Ramos (cell line): ENCODE results near the gene KIAA0930.
"Not testable (repeated sequence)": the region's sequence is repeated elsewhere in the genome, so short reads cannot be mapped to it uniquely, and the experiment has no call there.

ENCODE experiments used
- in situ Hi-C: fragments of 300-500 bp; cut with MboI; formaldehyde crosslinking; loops from one replicate; pipeline ENCODE4 v1.14.3; 2022; ENCODE audit warnings: low sequenced_read_pairs; ENCODE audit not compliant: unreplicated experiment

Gene KIAA0930

GRCh38 chr22:45240810-45241631 lies at the start of gene KIAA0930:
Gene KIAA0930, minus strand, starts transcription at chr22:45240894. Its CDS starts 191 bp downstream, at chr22:45240703.
- in situ Hi-C loops: no loop called here

- in situ Hi-C loops: no loop called here
Measured at GRCh38 chr22:45286854-45287551, 46.3 kb upstream of the KIAA0930 start.

- in situ Hi-C loops: no loop called here
Measured at GRCh38 chr22:45285263-45286058, 44.8 kb upstream of the KIAA0930 start.

- in situ Hi-C loops: no loop called here
Measured at GRCh38 chr22:45284705-45285262, 44.1 kb upstream of the KIAA0930 start, which contains the start of gene UPK3A. Gene UPK3A, plus strand, starts transcription at chr22:45284949. Its CDS starts 65 bp downstream, at chr22:45285014.

GRCh38 chr22:45281010-45281409 lies 40.3 kb upstream of the KIAA0930 start:
- in situ Hi-C loops: no loop called here

- in situ Hi-C loops: no loop called here
Measured at GRCh38 chr22:45280587-45280980, 39.9 kb upstream of the KIAA0930 start.

- in situ Hi-C loops: no loop called here
Measured at GRCh38 chr22:45278125-45278524, 37.4 kb upstream of the KIAA0930 start.

- in situ Hi-C loops: not testable (repeated sequence)
Measured at GRCh38 chr22:45277720-45278119, 37.0 kb upstream of the KIAA0930 start.

- in situ Hi-C loops: no loop called here
Measured at GRCh38 chr22:45276507-45277105, 35.9 kb upstream of the KIAA0930 start.

GRCh38 chr22:45273452-45274075 lies 32.9 kb upstream of the KIAA0930 start:
- in situ Hi-C loops: no loop called here

- in situ Hi-C loops: no loop called here
Measured at GRCh38 chr22:45272498-45272897, 31.8 kb upstream of the KIAA0930 start.

- in situ Hi-C loops: no loop called here
Measured at GRCh38 chr22:45271667-45272201, 31.0 kb upstream of the KIAA0930 start.

- in situ Hi-C loops: no loop called here
Measured at GRCh38 chr22:45270095-45271020, 29.7 kb upstream of the KIAA0930 start.

GRCh38 chr22:45268958-45269844 lies 28.5 kb upstream of the KIAA0930 start:
- in situ Hi-C loops: loop anchor here (5.0 kb wide), 2 partner anchors 158 to 283 kb away; no protein-coding TSS in a partner anchor

- in situ Hi-C loops: loop anchor here (5.0 kb wide), 2 partner anchors 159 to 284 kb away; no protein-coding TSS in a partner anchor
Measured at GRCh38 chr22:45268167-45268957, 27.7 kb upstream of the KIAA0930 start.

GRCh38 chr22:45265535-45265934 lies 24.8 kb upstream of the KIAA0930 start:
- in situ Hi-C loops: loop anchor here (5.0 kb wide), 2 partner anchors 162 to 287 kb away; no protein-coding TSS in a partner anchor
